Neuronal stem cell (in vitro differentiated cells): ENCODE measurements around the gene NPIPB2.
"Not testable (repeated sequence)": the region's sequence is repeated elsewhere in the genome, so short reads cannot be mapped to it uniquely, and the experiment has no call there.

Experiments
- DNase-seq: peaks from one replicate; pipeline ENCODE4 v3.0.0-alpha.2; 2013; ENCODE audit warnings: low spot score
- H2AFZ ChIP-seq: one replicate; pipeline ENCODE4 v1.6.1; 2013; ENCODE audit warnings: mild to moderate bottlenecking, low read length, inconsistent platforms
- H2AK5ac ChIP-seq: 2 replicates; pipeline ENCODE4 v1.6.1; 2013; ENCODE audit warnings: low read depth, mild to moderate bottlenecking, inconsistent platforms, low read length, moderate library complexity, mixed read lengths
- H2BK120ac ChIP-seq: 2 replicates; pipeline ENCODE4 v1.6.1; 2013; ENCODE audit warnings: low read depth, mild to moderate bottlenecking, inconsistent platforms, low read length, moderate library complexity, mixed read lengths
- H2BK12ac ChIP-seq: one replicate; pipeline ENCODE4 v1.6.1; 2013; ENCODE audit warnings: low read length, inconsistent platforms
- H2BK15ac ChIP-seq: 2 replicates; pipeline ENCODE4 v1.6.1; 2013; ENCODE audit warnings: mild to moderate bottlenecking, low read length, inconsistent platforms, mixed read lengths
- H2BK5ac ChIP-seq: one replicate; pipeline ENCODE4 v1.6.1; 2013; ENCODE audit warnings: inconsistent platforms, mild to moderate bottlenecking, low read length, moderate library complexity
- H3K14ac ChIP-seq: one replicate; pipeline ENCODE4 v1.6.1; 2013; ENCODE audit warnings: low read length, inconsistent platforms
- H3K18ac ChIP-seq: 2 replicates; pipeline ENCODE4 v1.6.1; 2013; ENCODE audit warnings: low read length, inconsistent platforms
- H3K23ac ChIP-seq: 2 replicates; pipeline ENCODE4 v1.6.1; 2013; ENCODE audit warnings: low read depth, mild to moderate bottlenecking, mixed read lengths, low read length, inconsistent platforms; ENCODE audit not compliant: poor library complexity
- H3K27ac ChIP-seq: replicated peaks from 3 replicates; pipeline ENCODE4 v1.5.1; 2013; ENCODE audit warnings: low read length, inconsistent platforms
- H3K27me3 ChIP-seq, 3 experiments: 2 replicates each; pipeline ENCODE4 v1.6.1; 2013; ENCODE audit warnings: low read length in 3 of 3, mild to moderate bottlenecking in 2 of 3, inconsistent platforms in 1 of 3, low read depth in 1 of 3, mixed read lengths in 1 of 3, moderate library complexity in 1 of 3; ENCODE audit not compliant: control insufficient read depth in 3 of 3, insufficient read depth in 3 of 3
- H3K36me3 ChIP-seq, 2 donors: replicated peaks in 1 of 2; 2 replicates each; pipeline ENCODE4 v1.6.1; 2013; ENCODE audit warnings: low read length in 2 of 2; ENCODE audit not compliant: control insufficient read depth in 2 of 2, insufficient read depth in 2 of 2
- H3K4ac ChIP-seq: 2 replicates; pipeline ENCODE4 v1.6.1; 2013; ENCODE audit warnings: inconsistent platforms, mild to moderate bottlenecking, low read length, moderate library complexity
- H3K4me1 ChIP-seq, 2 donors: 1 replicate in 1 of 2; 2 replicates in 1 of 2; pipeline ENCODE4 v1.6.1; 2013; ENCODE audit warnings: low read length in 2 of 2, low read depth in 1 of 2; ENCODE audit not compliant: control insufficient read depth in 2 of 2, insufficient read depth in 1 of 2
- H3K4me2 ChIP-seq: one replicate; pipeline ENCODE4 v1.6.1; 2013; ENCODE audit warnings: mild to moderate bottlenecking, low read length, inconsistent platforms; ENCODE audit not compliant: insufficient read depth, poor library complexity, severe bottlenecking
- H3K4me3 ChIP-seq, 2 donors: 2 replicates each; pipeline ENCODE4 v1.5.1; 2013; ENCODE audit warnings: low read length in 2 of 2, mild to moderate bottlenecking in 2 of 2, inconsistent platforms in 1 of 2, moderate library complexity in 1 of 2
- H3K79me1 ChIP-seq: one replicate; pipeline ENCODE4 v1.6.1; 2013; ENCODE audit warnings: low read depth, mild to moderate bottlenecking, inconsistent platforms, low read length, moderate library complexity
- H3K9ac ChIP-seq: one replicate; pipeline ENCODE4 v1.6.1; 2013; ENCODE audit warnings: mild to moderate bottlenecking, low read depth, low read length, inconsistent platforms; ENCODE audit not compliant: poor library complexity
- H3K9me3 ChIP-seq, 2 donors: replicated peaks in 1 of 2; 2 replicates each; pipeline versions ENCODE3 to v1.6.1; 2013; ENCODE audit warnings: low read length in 2 of 2, mild to moderate bottlenecking in 2 of 2, inconsistent platforms in 1 of 2, low read depth in 1 of 2, mixed read lengths in 1 of 2, moderate library complexity in 1 of 2; ENCODE audit not compliant: control insufficient read depth in 2 of 2, insufficient read depth in 1 of 2
- H4K8ac ChIP-seq: one replicate; pipeline ENCODE4 v1.6.1; 2013; ENCODE audit warnings: low read depth, mild to moderate bottlenecking, inconsistent platforms, low read length, moderate library complexity
- H4K91ac ChIP-seq: one replicate; pipeline ENCODE4 v1.6.1; 2013; ENCODE audit warnings: low read length, low read depth, mild to moderate bottlenecking, inconsistent platforms; ENCODE audit not compliant: poor library complexity
- WGBS, 2 donors: extraction: QIAGEN DNeasy Blood & Tissue Kit; methylation state at CpG; one replicate each; pipeline ENCODE4 v1.1.7; 2013; ENCODE audit warnings: missing lambda C conversion rate in 2 of 2, mixed read lengths in 1 of 2; ENCODE audit not compliant: insufficient read length in 2 of 2, insufficient replicate concordance in 1 of 2; ENCODE audit errors: extremely low coverage in 2 of 2; 5-methylcytosine and 5-hydroxymethylcytosine counted together

The NPIPB2 gene

DNA sequence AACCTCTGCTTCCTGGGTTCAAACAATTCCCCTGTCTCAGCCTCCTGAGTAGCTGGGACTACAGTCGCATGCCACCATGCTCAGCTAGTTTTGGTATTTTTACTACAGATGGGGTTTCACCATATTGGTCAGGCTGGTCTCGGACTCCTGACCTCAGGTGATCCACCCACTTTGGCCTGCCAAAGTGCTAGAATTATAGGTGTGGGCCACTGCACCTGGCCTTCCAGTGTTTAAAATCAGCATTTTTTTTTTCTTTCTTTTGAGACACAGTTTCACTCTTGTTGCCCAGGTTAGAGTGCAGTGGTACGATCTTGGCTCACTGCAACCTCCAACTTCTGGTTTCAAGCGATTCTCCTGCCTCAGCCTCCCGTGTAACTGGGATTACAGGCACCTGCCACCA, 28.4 kb upstream of the NPIPB2 start:
- not testable (repeated sequence) for H3K14ac ChIP-seq, H3K27ac ChIP-seq, H3K4me1 ChIP-seq, H3K18ac ChIP-seq, H2BK120ac ChIP-seq, H2BK5ac ChIP-seq, H3K27me3 ChIP-seq, H3K4ac ChIP-seq, H2BK12ac ChIP-seq, H3K4me3 ChIP-seq, H3K9me3 ChIP-seq, DNase-seq, H3K23ac ChIP-seq, H2BK15ac ChIP-seq, H4K8ac ChIP-seq, H3K9ac ChIP-seq, H4K91ac ChIP-seq, H2AFZ ChIP-seq, H3K4me2 ChIP-seq, H3K79me1 ChIP-seq, H2AK5ac ChIP-seq
- no CpG with 5 or more reads among the region's 5 CpGs for WGBS, 2 donors
- peaks cover 0 to 26% of the 10 kb centered on the region in 2 donors for H3K36me3 ChIP-seq

DNA sequence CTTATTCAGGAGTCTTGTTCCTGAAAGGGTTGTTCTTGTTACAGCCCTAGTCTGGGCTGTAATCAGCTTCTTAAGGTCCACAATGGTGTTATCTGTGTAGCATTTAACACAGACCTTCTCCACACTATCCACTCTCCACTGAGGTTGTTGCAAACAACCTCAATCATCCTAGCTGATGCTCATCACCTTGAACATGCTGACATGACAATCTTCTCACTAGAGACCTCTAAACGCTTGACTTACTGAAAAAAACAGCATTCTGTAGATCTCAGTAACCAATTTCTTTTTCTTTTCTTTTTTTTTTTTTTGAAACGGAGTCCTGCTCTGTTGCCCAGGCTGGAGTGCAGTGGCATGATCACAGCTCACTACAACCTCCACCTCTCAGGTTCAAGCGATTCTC, 26.7 kb upstream of the NPIPB2 start:
- Histone ChIP-seq H3K79me1 (no peaks in the 10 kb centered on the region), H3K4me1 (peaks cover 0 to 4% of the 10 kb centered on the region in 2 donors), H3K27ac (no peak overlapping the region), H3K27me3 (no peaks in the 10 kb centered on the region), H4K91ac (no peak overlapping the region), H2AFZ (no peak overlapping the region), H3K9ac (no peak overlapping the region), H3K4me3 (no peak overlapping the region), H3K4me2 (no peak overlapping the region), H3K23ac (no peak overlapping the region), H3K18ac (no peak overlapping the region), H2BK15ac (no peak overlapping the region), H3K36me3 (peaks cover 0 to 18% of the 10 kb centered on the region in 2 donors), H3K9me3 (no peaks in the 10 kb centered on the region), H3K4ac (no peak overlapping the region), H2BK12ac (no peak overlapping the region), H2AK5ac (no peak overlapping the region), H3K14ac (no peak overlapping the region), H4K8ac (no peak overlapping the region), H2BK5ac (no peak overlapping the region), H2BK120ac (no peak overlapping the region)
- DNase-seq = no peak
- no CpG with 5 or more reads among the region's 3 CpGs for WGBS, 2 donors

DNA sequence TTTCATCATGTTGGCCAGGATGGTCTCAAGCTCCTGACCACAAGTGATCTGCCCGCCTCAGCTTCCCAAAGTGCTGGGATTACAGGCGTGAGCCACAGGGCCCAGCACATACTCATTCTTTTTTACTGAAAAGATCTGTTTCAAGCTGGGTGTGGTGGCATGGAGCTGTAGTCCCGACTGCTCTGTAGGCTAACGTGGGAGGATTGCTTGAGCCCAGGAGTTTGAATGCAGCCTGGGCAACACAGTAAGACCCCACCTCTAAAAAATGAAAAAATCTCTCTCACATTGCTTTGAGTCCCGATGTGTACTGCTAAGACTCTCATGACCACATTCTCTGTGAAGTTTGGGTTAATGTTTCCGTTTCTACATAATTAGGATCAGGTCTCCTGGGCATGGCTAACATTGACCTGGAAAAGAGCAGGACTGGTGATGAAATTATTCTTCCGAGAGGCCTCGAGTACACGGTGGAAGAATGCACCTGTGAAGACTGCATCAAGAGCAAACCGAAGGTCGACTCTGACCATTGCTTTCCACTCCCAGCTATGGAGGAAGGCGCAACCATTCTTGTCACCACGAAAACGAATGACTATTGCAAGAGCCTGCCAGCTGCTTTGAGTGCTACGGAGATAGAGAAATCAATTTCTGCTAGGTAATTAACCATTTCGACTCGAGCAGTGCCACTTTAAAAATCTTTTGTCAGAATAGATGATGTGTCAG, 25.5 kb upstream of the NPIPB2 start:
- H2BK15ac ChIP-seq = no peak overlapping the region
- H3K27me3 ChIP-seq = no peaks in the 10 kb centered on the region
- no peaks in the 10 kb centered on the region for H3K79me1 ChIP-seq
- H3K9ac ChIP-seq = no peak overlapping the region
- H4K8ac ChIP-seq = no peak overlapping the region
- no peak overlapping the region for H3K14ac ChIP-seq
- no peak overlapping the region for H3K4me2 ChIP-seq
- no CpG with 5 or more reads among the region's 17 CpGs for WGBS, 2 donors
- DNase-seq = no peak
- H3K9me3 ChIP-seq = no peaks in the 10 kb centered on the region
- no peak overlapping the region for H3K4me3 ChIP-seq
- peaks cover 0 to 8% of the 10 kb centered on the region in 2 donors for H3K36me3 ChIP-seq
- no peak overlapping the region for H2AFZ ChIP-seq
- no peak overlapping the region for H3K27ac ChIP-seq
- H3K23ac ChIP-seq = no peak overlapping the region
- H4K91ac ChIP-seq = no peak overlapping the region
- H3K18ac ChIP-seq = no peak overlapping the region
- no peak overlapping the region for H2AK5ac ChIP-seq
- H3K4ac ChIP-seq = no peak overlapping the region
- no peak overlapping the region for H2BK12ac ChIP-seq
- H2BK120ac ChIP-seq = no peak overlapping the region
- no peak overlapping the region for H2BK5ac ChIP-seq
- H3K4me1 ChIP-seq = peaks cover 0 to 4% of the 10 kb centered on the region in 2 donors

DNA sequence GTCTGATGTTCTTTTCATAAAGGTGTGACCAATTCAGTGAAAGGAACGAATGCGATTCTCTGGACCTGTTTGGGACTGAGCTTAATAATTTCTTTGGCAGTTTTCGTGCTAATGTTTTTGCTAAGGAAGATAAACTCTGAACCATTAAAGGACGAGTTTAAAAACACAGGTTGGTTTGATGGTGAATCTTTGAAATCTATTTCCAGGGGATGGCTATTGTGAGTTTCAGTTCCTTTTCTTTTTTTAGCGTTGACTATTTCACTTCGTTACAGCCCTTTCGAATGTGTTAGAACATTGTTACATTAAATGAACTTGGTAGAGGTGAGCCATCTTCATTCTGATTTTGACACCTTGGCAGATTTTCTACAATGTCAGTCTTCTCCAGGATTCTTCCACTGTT, 24.3 kb upstream of the NPIPB2 start:
- Histone ChIP-seq H3K79me1 (no peaks in the 10 kb centered on the region), H4K91ac (no peak overlapping the region), H3K27me3 (no peaks in the 10 kb centered on the region), H3K36me3 (peaks cover 0 to 4% of the 10 kb centered on the region in 2 donors), H3K4me1 (peaks cover 0 to 4% of the 10 kb centered on the region in 2 donors), H2BK120ac (no peak overlapping the region), H3K4me3 (no peak overlapping the region), H3K9me3 (no peaks in the 10 kb centered on the region), H2AFZ (no peak overlapping the region), H4K8ac (no peak overlapping the region), H3K9ac (no peak overlapping the region), H2AK5ac (no peak overlapping the region), H3K18ac (no peak overlapping the region), H2BK5ac (no peak overlapping the region), H3K4ac (no peak overlapping the region), H3K4me2 (no peak overlapping the region), H2BK12ac (no peak overlapping the region), H3K27ac (no peak overlapping the region), H2BK15ac (no peak overlapping the region), H3K23ac (no peak overlapping the region), H3K14ac (no peak overlapping the region)
- DNase-seq = no peak
- no CpG with 5 or more reads among the region's 7 CpGs for WGBS, 2 donors
